ENCODE results near the gene C20orf202. TPM values are rescaled to one million over a fixed set of nuclear protein-coding genes. Genes with fewer than 3 reads are reported as not detected.

C20orf202 gene
- total RNA-seq, 1 donor from 2014 or later: not detected

DNA sequence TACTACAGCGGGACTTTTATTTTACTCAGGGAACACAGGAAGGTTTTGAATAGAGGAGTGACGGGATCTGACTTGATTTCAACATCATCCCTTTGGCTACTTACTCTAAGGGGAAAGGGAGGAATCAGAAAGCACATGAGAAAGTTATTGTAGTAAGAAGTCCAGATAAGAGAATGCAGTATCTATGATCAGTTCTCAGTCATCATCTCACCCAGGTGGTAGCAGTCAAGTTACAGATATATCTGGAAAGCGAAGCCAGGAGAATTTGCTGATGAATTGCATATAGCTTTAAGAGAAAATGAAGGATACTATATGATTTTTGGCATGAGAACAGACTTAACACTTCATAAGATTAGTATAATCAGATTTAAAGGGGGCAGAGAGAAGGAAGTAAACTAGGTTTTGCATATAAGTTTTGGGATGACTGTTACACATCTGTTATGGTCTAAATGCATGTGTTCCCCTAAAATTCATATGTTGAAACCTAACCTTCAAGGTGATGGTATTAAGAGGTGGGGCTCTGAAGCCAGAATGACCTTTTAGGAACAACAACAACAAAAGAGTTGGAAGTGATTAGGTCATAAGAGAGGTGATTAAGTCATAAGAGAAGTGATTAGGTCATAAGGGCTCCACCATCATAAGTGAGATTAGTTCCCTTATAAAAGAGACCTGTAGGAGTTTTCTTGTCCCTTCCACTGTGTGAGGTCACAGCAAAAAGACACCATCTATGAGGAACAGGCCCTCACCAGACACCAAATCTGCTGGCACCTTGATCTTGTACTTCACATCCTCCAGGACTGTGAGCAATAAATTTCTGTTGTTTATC is 29.2 kb downstream of the C20orf202 start:
- H3K4me3 Mint-ChIP-seq: no peak overlapping the region
- no peaks in the 10 kb centered on the region for H3K9me3 Mint-ChIP-seq
- H3K36me3 Mint-ChIP-seq (ENCODE audit: low read depth): no peaks in the 10 kb centered on the region
- no peak for DNase-seq
- peak; percentile 45 for ATAC-seq (ENCODE audit: low read depth)
- peaks cover 20% of the 10 kb centered on the region for H3K27me3 Mint-ChIP-seq
- intact Hi-C loops (cut with micrococcal nuclease): no loop called here
- H3K4me1 Mint-ChIP-seq: no peaks in the 10 kb centered on the region
- POLR2A ChIA-PET: no interaction called here
- TF ChIP-seq CTCF (IDR thresholded peaks at IDR 0.05): no peak
- H3K27ac Mint-ChIP-seq: no peak overlapping the region
- CTCF ChIA-PET: no interaction called here

DNA sequence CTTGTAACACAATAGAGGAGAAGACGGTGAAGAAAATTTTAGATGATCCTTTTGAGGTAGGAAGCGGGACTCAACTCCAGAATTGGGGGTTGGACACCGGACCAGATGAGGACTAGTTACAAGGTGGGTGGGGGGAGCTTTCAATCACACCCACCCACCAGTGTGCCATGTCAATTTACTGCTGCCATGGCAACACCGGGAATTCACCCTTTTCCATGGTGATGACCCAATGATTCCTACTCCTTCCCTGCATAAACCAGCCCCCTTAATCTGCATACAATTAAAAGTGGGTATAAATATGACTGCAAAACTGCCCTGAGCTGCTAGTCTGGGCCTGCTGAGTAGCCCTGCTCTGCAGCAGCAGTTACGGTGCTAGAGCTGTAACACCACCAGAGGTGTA is 37.3 kb downstream of the C20orf202 start:
- ChIA-PET CTCF (no interaction called here), POLR2A (no interaction called here)
- DNase-seq (no peak), ATAC-seq (ENCODE audit: low read depth) (no peak)
- TF ChIP-seq CTCF (IDR thresholded peaks at IDR 0.05): no peak
- H3K4me1 Mint-ChIP-seq: no peaks in the 10 kb centered on the region
- H3K36me3 Mint-ChIP-seq (ENCODE audit: low read depth): no peaks in the 10 kb centered on the region
- H3K4me3 Mint-ChIP-seq: no peak overlapping the region
- no peak overlapping the region for H3K27ac Mint-ChIP-seq
- H3K9me3 Mint-ChIP-seq: no peaks in the 10 kb centered on the region
- intact Hi-C loops (cut with micrococcal nuclease): no loop called here
- H3K27me3 Mint-ChIP-seq: peaks cover 21% of the 10 kb centered on the region

DNA sequence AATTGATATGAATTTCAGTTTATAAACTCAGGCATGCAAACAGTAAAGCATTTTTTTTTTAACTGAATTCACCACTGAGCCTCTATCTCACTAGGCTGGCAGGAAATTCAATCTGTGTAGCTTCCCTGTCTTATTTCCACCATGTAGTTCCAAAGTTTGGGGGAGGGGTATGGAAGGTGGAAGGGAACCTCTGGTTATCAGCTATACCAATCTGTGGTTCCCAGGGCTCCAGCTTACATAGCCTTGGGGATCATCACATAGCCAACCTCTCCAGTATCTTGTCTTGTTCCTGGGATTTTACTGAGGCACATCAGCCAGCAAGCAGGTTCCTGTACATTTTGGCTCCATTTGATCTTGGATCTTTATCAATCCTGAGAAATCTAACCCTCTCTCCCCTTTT is 38.2 kb downstream of the C20orf202 start:
- H3K36me3 Mint-ChIP-seq (ENCODE audit: low read depth): no peaks in the 10 kb centered on the region
- ATAC-seq (ENCODE audit: low read depth) (no peak), DNase-seq (no peak)
- H3K4me1 Mint-ChIP-seq: no peaks in the 10 kb centered on the region
- CTCF ChIA-PET: no interaction called here
- no peaks in the 10 kb centered on the region for H3K9me3 Mint-ChIP-seq
- POLR2A ChIA-PET: no interaction called here
- H3K27me3 Mint-ChIP-seq: peaks cover 21% of the 10 kb centered on the region
- TF ChIP-seq CTCF (IDR thresholded peaks at IDR 0.05): no peak
- H3K27ac Mint-ChIP-seq: no peak overlapping the region
- intact Hi-C loops (cut with micrococcal nuclease): no loop called here
- no peak overlapping the region for H3K4me3 Mint-ChIP-seq

DNA sequence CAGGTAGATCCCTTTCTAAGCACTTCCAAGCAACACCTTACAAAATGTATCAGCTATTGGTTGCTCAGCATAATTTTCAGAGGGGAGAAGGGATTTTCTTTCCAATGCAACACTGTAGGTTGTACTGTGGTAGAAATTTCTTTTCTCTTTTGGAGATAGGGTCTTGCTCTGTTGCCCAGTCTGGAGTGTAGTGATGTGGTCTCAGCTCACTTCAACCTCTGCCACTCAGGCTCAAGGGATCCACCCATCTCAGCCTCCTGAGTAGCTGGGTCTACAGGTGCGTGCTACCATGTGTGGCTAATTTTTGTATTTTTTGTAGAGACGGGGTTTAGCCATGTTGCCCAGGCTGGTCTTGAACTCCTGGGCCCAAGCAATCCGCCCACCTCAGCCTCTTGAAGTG is 38.8 kb downstream of the C20orf202 start:
- intact Hi-C loops (cut with micrococcal nuclease): no loop called here
- Mint-ChIP-seq H3K9me3 (no peaks in the 10 kb centered on the region), H3K4me3 (no peak overlapping the region), H3K27ac (no peak overlapping the region), H3K4me1 (no peaks in the 10 kb centered on the region), H3K36me3 (ENCODE audit: low read depth) (no peaks in the 10 kb centered on the region), H3K27me3 (peaks cover 18% of the 10 kb centered on the region)
- no peak for ATAC-seq (ENCODE audit: low read depth)
- CTCF ChIA-PET: no interaction called here
- POLR2A ChIA-PET: no interaction called here
- DNase-seq: no peak
- TF ChIP-seq CTCF (IDR thresholded peaks at IDR 0.05): no peak

DNA sequence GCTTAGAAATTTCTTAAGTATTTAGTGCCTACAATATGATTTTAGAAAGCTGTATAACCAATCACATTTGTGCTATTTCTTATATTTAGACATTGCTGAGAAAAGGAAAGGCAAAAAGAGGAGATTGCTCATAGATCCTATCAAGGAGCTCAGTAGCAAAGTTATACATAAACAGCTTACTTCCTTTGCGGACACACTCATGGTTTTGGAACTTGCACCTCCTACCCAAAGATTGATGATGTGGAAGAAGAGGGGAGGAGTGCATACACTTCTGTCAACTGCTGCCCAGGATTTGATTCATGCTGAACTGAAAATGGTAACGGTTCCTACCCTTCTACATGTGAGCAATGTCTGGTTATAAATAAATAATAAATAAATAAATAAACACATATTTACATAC is 39.3 kb downstream of the C20orf202 start:
- TF ChIP-seq CTCF (IDR thresholded peaks at IDR 0.05): no peak
- H3K27me3 Mint-ChIP-seq: peaks cover 18% of the 10 kb centered on the region
- ATAC-seq (ENCODE audit: low read depth): no peak
- intact Hi-C loops (cut with micrococcal nuclease): no loop called here
- H3K36me3 Mint-ChIP-seq (ENCODE audit: low read depth): no peaks in the 10 kb centered on the region
- no peak overlapping the region for H3K4me3 Mint-ChIP-seq
- DNase-seq: no peak
- no peak overlapping the region for H3K27ac Mint-ChIP-seq
- POLR2A ChIA-PET: no interaction called here
- H3K9me3 Mint-ChIP-seq: no peaks in the 10 kb centered on the region
- no peaks in the 10 kb centered on the region for H3K4me1 Mint-ChIP-seq
- CTCF ChIA-PET: no interaction called here

Measured in activated B cell treated with CpG ODN at 0.5 μM for 24 hours (primary cell).